GM18498 (cell line): ENCODE results near the gene IL17RA.

Experiments
- ATAC-seq: cut with Tn5 transposase; IDR thresholded peaks from one replicate; pipeline ENCODE4 v1.9.1; 2021; ENCODE audit warnings: mild to moderate bottlenecking, moderate library complexity; ENCODE audit not compliant: unreplicated experiment

Gene IL17RA

DNA sequence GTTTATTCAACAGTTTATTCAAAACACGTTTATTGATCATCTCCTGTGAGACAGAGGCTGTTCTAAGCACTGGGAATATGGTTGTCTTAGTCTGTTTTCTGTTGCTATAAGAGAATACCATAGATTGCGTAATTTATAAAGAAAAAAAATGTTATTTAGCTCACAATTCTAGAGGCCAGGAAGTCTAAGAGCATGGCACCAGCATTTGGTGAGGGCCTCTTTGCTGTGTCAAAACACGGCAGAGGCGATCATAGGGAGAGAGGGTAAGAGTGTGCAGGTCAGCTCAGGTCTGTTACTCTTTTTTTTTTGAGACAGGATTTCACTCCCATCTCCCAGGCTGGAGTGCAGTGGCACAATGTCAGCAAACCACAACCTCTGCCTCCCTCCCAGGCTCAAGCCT lies 5.2 kb upstream of the IL17RA start:
- ATAC-seq = no peak

DNA sequence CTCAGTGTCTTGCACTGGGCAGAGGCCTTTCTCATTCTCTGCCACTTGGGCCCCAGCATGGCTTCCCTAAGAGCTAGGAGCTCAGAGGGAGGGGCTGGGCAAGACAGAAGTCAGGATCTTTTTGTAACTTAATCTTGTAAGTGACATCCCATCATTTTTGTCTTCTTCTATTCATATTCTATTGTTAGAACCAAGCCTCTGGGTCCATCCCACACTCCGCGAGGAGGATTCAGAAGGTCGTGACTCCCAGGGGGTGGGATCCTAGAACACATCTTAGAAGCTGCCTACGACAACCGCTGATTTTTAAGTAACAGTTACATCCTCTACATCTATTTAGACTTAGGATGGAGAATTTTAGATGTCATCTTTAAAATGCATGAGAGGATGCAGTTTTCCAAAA lies 1.5 kb upstream of the IL17RA start:
- no peak for ATAC-seq

DNA sequence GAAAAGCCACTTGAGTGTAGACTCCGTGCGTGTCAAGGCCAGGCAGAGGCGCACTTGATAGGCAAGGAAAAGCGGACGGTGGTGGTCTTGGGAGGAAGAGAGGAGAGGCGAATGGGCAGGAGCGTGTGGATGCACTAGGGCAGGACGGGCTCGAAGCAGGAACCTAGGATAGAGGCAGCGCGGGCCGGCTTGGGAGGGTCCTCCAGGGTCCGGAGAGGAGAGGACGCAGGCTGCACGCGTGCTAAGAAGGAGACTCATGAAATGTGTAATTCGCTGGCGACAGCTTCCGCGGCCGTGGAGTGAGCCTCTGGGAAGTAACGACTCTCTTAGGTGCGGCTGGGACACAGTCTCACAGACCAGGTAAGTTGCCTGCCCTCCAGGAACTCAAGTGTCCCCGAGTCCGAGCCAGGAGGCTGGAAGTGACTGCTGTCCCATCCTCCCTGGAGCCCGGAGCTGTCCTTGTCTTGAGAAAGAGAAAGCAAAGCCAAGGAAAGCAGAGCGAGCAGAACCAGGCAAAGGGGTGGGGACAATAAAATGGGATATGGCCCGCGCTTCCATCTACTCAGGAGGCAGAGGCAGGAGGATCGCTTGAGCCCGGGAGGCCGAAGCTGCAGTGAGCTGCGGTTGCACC lies 874 bp upstream of the IL17RA start:
- no peak for ATAC-seq

DNA sequence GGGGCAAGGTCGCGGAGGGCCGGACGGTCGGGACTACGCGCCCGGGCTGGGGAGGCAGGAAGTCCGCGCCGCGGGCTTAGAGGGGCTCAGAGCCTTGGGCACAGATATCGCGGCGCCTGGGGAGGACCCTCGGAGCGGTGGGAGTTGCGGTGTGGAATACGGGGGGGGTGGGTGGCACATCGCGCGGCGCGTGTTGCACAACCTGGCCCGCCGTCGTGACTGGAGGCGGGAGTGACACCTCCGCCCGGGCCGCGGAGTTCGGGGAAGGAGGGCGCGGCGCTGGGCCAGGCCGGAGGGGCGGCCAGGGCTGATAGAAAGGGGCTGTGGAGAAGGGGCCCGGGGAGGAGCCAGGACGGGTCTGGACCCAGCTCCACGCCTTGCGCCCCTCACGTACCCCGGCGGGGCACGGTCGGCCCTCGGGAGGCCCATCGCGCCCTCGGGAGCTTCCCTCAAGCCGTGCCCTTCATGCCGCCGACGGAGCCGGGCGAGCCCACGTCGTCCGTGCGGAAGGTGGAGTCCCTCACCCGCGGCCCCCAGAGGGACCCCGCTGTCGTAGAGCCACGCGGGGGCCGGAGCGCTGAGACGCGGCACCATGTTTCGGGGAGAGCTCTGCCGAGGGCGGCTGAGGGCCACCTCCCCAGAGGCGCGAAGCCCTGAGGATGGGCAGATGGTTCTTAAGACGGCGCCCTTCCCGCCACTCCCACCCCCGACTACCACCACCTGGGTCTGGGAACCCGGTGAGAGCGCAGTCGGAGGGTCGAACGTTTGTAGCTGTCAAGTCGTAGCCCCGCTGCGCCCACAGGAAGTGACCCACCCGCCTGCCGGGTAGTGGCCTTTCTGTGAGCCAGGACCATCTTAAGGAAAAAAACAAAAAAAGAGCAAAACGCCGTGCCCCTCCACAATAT lies 729 bp downstream of the IL17RA start:
- ATAC-seq = peak; percentile 20

DNA sequence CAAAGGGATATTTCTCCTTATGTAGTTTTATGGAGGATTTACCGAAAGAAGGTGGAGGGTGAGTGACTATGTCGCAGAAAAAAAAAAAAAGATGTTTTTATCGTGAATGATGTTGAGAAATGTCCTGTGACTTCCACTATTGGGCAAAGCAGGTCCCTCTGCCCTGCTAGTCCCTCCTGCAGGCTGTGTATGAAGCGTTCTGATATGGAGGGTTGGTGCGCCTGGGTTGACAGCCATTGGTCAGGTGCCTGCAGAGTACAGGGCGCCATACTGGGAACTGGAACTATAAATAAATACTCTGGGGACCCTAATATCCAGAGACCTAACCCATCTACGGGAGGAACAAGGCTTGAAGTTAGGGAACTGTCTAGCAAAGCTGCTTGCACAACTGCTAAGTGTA lies 1.5 kb downstream of the IL17RA start:
- ATAC-seq = no peak

DNA sequence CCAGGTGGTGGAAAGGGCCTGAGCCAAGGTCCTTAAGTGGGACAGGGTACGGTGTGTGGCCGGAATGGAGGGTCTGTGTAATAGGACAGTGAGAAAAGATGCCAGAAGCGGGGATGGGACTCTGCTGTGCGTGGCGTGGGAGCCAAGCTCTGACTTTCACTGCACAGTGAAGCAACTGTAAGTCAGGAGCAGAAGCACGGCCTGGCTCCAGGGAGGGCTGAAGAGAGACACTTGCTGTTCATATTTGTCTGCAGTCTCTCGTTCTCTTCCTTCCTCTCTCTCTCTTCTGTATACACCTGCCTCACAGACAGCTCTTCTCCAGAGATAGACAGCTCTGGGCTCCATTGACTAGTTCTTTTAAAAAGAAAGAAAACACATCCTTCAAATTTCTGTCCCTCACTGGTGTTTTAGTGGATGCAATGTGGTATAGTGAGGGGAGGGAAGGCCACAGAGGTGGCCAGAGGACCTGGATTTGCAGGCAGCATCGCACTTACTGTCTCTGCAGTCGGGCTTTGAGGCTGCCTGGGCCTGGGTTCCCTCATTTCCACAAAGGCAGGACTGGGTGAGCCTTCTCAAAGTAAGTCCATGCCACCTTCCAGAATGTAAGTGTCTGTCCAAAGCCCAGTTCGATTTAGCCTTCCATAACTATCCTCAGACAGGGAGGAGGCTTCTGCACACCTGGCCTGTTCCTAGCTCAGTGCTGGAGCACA lies 2.1 kb downstream of the IL17RA start:
- no peak for ATAC-seq

DNA sequence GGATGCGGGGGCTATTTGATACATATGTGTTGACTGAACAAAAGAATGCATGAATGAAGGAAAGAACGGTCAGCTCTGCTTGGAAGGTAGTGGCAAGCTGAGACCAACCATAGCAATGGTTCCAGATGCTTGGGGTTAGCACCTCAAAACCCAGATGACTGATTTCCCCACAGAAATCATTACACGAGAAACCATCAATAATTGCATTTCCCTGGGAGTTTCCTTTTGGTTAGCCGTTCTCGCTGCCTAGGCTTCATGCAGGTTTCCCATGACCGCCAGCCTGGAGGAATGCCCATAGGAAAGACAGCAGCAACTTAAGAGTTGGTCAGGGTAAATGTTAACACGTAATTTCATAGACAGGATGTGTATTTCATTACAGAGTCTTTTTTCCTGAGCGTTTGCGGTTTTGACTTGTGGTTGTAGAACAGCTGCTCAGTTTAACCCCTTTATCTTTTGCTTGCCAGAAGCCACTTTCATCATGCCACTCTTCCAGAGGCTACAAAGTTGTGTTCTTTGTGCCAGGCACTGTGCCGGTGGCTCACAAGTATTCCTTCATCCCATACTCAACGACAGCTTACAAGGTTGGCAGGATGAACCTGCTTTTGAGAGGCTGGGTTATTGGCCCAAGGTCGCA lies 2.8 kb downstream of the IL17RA start:
- ATAC-seq = peak; percentile 40

DNA sequence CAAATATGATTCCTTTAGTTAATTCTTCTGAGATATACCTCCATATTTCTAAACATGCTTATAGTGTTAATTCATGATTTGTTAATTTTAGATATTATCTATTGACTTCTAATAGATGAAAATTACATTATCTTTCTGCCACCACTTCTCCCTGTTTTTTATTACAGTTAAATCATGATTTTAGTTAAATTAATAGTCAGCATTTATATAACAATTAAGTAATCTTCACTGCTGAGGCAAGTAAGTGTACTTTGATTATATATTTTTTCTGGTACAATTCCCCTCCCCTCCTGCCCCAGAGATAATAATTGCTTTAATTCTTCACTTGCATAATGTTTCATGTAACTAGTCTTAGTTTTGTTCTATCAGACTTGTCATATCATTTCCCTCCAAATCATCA lies 5.8 kb downstream of the IL17RA start:
- no peak for ATAC-seq

DNA sequence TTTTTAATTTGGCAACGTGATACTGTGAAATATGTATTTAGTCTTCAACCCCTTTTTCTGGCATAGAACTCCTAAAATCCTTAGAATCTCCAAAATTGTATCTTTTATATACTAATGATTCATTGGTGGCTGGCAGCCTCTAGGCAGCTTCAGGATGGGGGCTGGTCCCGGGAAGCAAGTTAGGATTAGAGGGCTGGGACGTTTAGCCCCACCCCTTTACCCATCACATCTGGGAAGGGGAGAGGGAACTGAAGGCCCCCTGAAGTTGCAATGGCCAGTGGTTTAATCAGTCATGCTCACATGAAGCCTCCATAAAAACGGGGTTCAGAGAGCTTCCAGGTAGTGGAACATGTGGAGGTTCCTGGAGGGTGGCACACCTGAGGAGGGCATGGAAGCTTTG lies 7.1 kb downstream of the IL17RA start:
- no peak for ATAC-seq

DNA sequence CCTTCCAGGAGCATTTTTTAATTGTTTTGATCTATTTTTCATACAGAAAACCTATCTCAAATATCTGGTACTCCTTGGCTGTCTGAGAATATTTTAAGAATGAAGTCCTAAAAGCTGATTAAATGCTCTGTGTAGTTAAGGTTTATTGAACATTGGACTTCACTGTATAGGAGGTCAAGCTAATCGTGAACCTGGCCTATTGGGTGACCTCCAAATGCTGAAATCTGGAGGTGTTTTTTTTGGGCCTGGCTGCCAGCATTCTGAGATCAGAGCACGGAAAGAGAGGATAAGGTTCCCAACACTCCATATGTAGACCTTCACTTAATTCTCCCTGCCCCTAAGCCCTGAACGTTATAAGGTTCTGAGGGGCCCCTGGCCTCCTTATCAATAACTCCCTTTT lies 8.3 kb downstream of the IL17RA start:
- no peak for ATAC-seq

DNA sequence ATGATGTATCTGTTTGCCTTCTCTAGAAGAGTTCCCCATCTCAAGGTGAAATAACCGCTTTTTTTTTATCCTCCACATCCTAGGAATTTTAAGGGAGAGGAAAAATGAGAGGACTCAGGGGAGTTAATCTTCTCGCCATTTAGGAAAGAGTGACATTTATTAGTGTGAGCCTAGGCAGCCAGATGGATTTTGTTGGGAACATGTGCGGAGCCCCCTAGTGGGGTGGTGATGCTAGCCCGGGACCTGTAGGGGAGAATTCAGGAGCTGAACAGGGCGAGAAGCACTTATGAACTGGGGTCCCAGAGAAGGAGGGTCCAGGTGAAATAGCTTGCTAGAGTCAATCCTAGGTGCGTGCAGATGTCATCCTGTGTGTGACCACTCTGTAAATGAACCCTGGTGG lies 10.7 kb downstream of the IL17RA start:
- no peak for ATAC-seq

DNA sequence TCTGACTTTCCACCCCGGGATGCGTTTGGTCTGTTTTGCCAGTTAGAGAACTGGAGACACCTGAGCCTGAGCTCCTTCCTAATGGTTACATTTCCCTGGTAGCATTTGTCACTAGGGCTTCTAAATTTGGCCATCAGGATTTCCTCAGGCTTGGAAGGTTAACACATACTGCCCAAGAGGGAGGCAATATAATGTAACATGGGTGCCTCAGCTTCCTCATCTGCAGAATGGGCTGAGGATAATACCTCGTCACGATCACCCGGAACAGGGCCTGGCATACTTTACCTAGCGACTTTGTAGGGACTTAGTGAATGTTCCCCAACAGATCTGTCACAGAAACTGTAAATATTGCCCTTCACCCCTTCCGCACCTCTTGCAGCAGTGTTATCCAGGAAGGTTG lies 11.3 kb downstream of the IL17RA start:
- ATAC-seq = no peak

DNA sequence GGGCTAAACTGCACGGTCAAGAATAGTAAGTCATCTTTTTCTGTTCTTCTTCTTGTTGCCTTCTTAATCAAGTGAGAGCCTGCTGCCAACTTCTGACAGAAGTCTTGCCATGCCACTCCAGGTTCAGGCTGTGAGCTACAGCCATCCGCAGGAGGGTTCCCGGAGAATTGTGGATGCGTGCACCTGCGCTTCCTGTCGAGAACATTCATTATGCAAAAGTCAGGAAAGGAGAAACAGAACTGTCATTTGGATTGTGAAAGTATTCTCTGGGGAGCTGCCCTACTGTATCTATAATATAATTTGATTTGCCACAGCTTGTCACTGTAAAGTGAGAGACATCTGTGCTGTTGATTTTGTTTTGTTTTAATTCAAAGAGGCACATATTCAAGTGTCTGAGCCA lies 12.3 kb downstream of the IL17RA start:
- no peak for ATAC-seq

DNA sequence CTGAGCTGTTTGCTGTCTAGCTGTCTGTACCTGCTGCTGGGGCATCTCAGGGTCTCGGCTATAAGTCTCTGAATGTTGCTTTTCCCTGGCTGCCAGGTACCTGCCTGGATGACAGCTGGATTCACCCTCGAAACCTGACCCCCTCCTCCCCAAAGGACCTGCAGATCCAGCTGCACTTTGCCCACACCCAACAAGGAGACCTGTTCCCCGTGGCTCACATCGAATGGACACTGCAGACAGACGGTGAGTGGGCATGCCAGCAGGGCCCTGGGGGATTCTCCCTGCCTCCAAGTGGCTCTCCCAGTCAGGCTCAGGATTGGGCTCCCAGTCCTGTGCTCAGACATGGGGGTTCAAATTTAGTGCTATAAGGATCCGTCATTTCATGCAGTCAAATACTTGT lies 12.9 kb downstream of the IL17RA start:
- ATAC-seq = no peak

DNA sequence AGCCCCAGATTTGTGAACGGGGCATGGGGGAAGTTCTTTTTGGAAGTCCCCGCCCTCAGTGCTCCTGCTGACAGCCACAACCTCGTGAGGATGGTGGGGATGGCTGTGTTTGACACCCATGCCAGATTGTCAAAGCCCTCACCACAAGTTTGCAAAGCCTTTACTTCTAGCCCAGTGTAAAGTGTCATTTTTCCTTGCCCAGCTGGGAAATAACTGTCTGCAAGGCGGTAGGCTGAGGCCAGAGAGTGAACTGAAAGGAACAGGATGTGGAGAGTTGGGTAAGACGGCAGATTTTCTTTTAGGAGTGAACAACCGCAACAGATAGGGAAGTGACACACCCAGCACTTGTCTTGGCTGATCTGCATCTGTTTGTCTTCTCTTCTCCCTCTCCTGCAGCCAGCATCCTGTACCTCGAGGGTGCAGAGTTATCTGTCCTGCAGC lies 13.6 kb downstream of the IL17RA start:
- ATAC-seq = no peak

DNA sequence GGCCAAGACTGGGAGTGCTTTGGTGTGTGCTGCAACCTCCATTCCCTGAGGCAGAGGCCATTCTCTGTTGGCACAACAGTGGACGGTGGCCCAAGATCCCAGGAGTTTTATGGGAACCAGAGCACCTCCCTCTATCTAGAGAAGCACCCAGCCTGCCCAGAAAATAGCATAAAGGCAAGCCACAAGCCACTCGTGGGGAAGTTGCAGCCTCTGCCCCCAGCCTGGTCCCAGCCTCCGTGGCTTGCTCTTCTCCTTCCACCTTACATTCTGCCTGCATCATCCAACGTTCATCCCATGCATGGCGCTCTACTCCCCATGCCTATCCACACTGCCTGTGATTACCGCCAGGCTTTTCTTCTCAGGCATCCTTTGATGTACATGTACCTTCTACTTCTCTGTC lies 15.8 kb downstream of the IL17RA start:
- ATAC-seq = no peak

DNA sequence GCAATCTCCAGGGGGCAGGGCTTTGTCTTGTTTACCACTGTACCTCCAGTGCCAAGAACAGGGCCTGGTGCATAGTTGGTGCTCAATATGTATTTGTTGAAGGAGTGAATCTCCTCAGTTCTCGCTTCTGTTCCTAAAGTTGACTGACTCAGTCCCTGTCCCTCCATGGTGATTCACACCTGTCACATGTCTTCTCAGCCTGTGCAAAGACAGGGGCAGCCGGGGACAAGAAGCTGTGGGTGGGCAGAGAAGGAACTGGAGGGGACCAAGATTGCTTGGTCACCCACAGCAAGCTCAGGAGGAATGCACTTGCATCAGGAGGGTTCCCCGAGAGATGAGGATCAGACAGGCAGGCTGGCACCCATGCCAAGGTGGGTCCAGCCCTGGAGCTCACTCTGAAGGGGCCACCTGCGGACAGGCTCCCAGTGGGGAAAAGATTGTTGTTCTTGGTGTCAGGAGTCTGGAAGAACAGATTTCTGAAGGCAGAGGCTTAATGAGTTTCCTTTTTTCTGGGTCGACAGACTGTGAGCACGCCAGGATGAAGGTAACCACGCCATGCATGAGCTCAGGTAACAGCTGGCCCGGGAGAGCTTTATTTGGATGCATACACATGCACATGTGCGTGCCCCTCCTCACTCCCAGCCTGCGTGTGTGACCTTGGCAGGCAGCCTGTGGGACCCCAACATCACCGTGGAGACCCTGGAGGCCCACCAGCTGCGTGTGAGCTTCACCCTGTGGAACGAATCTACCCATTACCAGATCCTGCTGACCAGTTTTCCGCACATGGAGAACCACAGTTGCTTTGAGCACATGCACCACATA lies 16.9 kb downstream of the IL17RA start:
- ATAC-seq = no peak

DNA sequence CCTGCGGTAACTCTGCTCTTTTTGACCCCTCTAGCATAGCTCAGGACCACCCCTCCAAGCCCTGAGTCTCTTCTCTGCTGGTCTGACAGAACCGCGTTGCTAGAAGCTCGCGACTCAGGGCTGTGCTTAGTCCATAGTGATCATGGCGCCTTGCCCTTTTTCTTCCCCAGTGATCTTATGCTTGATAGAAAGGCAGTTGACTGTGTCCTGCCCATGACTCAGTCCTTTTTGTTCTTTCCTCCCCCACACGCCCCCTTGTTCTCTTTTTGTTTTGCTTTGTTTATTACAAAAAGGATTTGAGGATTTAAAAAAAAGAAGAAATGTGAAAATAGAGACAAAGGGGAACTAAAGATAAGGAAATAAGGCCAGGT lies 17.5 kb downstream of the IL17RA start:
- no peak for ATAC-seq

DNA sequence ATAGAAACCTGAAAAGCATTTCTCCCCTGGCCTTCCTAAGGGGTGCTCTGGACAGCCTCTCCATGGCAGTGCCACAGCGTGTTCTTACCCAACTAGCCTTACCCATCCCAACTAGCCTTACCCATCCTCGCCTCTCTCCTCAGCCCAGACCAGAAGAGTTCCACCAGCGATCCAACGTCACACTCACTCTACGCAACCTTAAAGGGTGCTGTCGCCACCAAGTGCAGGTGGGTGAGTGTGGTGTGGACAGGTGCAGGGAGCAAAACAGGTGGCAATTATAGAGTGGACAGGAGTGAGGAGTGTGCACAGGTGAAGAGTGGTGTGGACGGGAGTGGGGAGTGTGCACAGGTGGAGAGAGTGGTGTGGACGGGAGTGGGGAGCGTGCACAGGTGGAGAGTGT lies 18.6 kb downstream of the IL17RA start:
- ATAC-seq = no peak

DNA sequence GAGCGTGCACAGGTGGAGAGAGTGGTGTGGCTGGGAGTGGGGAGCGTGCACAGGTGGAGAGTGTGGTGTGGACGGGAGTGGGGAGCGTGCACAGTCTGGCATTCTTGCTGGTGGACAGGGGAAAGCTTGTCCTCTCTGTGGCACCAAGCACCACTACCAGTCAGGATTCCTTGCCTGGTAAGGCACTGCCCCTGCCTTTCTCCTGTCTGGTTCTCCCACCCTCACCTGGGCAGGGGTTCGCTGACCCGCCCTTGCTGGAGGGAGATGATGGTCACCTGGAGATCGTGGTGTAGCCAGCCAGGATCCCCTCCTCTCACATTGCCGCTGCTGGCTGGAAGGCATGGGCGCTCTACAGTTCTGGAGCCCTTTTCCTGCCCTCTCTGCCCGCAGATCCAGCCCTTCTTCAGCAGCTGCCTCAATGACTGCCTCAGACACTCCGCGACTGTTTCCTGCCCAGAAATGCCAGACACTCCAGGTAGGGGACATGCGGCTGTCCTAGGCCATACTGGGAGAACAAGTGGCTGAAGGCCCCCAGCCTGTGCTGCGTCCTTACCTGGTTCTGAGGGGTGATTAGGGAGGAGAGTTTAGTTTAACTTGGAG lies 19.6 kb downstream of the IL17RA start:
- ATAC-seq = no peak
